ENCODE data around the gene ESYT3.

- TF ChIP-seq HOMEZ (CRISPR knock-in tag; IDR thresholded peaks at IDR 0.05) (no peak), EZH2 (IDR thresholded peaks at IDR 0.05; ENCODE audit: borderline replicate concordance, low read depth, low read length) (no peak), ZNF76 (CRISPR knock-in tag; IDR thresholded peaks at IDR 0.05; ENCODE audit: borderline replicate concordance) (no peak), KLF10 (CRISPR knock-in tag; IDR thresholded peaks at IDR 0.05) (no peak), RFX5 (IDR thresholded peaks at IDR 0.05; ENCODE audit: low read depth, low read length) (no peak), CTCF (IDR thresholded peaks at IDR 0.05 in 2 of 3, conservative IDR thresholded peaks at IDR 0.05 in 1 of 3; ENCODE audit: insufficient read depth in 2 of 3, low read depth in 1 of 3, low read length in 3 of 3) (no peak), YBX1 (IDR thresholded peaks at IDR 0.05) (no peak), RBBP5 (IDR thresholded peaks at IDR 0.05; ENCODE audit: borderline replicate concordance, insufficient read depth, low read length, poor library complexity, severe bottlenecking) (no peak)
Observed at GRCh38 chr3:138432576-138433240, 1.7 kb upstream of the ESYT3 start.

Data from K562 (cell line).